IMR-90 (cell line): Measurements from ENCODE around the gene MARS1. TPM values are rescaled to one million over a fixed set of nuclear protein-coding genes. Genes with fewer than 3 reads are reported as not detected.

Source experiments
- ATAC-seq: fragments of 200-7000 bp; cut with Tn5 transposase; 2 replicates; pipeline ENCODE4 v1.9.1; 2020; ENCODE audit warnings: low read depth, mild to moderate bottlenecking, moderate library complexity
- BruUV-seq: library from RNA; stranded (reverse); fragments of 400-500 nt; replicated peaks from 2 replicates; lab custom pipeline; 2021; lab: Mats Ljungman, UMichigan
- CTCF ChIA-PET: fragments of 300-600 bp; formaldehyde crosslinking; extraction: SDS; loops from one replicate; lab custom pipeline; 2021; ENCODE audit warnings: antibody characterized with exemption; lab: Yijun Ruan, JAX
- POLR2A ChIA-PET: fragments of 300-600 bp; sonication (Branson Sonifier 250); formaldehyde crosslinking; loops from one replicate; lab custom pipeline; 2022; ENCODE audit warnings: antibody characterized with exemption; ENCODE audit not compliant: unreplicated experiment; lab: Charles Lee
- DNase-seq: peaks from one replicate; pipeline ENCODE4 v3.0.0; 2013
- H2AFZ ChIP-seq: replicated peaks from 2 replicates; pipeline ENCODE3; 2013; ENCODE audit warnings: low read length, mild to moderate bottlenecking; ENCODE audit not compliant: poor library complexity
- H2AK5ac ChIP-seq: 2 replicates; pipeline ENCODE4 v1.6.1; 2013; ENCODE audit warnings: low read depth, low read length, inconsistent platforms
- H2AK9ac ChIP-seq: replicated peaks from 2 replicates; pipeline ENCODE3; 2013; ENCODE audit warnings: mild to moderate bottlenecking, low read depth, low read length, moderate library complexity; ENCODE audit not compliant: poor library complexity
- H2BK120ac ChIP-seq: 2 replicates; pipeline ENCODE4 v1.6.1; 2013; ENCODE audit warnings: low read depth, low read length, inconsistent platforms
- H2BK15ac ChIP-seq: 3 replicates; pipeline ENCODE4 v1.6.1; 2013; ENCODE audit warnings: low read depth, low read length, inconsistent platforms
- H2BK20ac ChIP-seq: 2 replicates; pipeline ENCODE4 v1.6.1; 2013; ENCODE audit warnings: low read depth, mild to moderate bottlenecking, inconsistent platforms, low read length, moderate library complexity
- H2BK5ac ChIP-seq: 2 replicates; pipeline ENCODE4 v1.6.1; 2013; ENCODE audit warnings: mild to moderate bottlenecking, low read depth, low read length, inconsistent platforms; ENCODE audit not compliant: poor library complexity, severe bottlenecking
- H3K14ac ChIP-seq: replicated peaks from 2 replicates; pipeline ENCODE4 v1.6.1; 2013; ENCODE audit warnings: low read depth, low read length, inconsistent platforms
- H3K18ac ChIP-seq: 2 replicates; pipeline ENCODE4 v1.6.1; 2013; ENCODE audit warnings: low read depth, low read length, control low read depth
- H3K23ac ChIP-seq: 2 replicates; pipeline ENCODE4 v1.6.1; 2013; ENCODE audit warnings: low read depth, low read length, inconsistent platforms
- H3K27ac ChIP-seq: 2 replicates; pipeline ENCODE4 v1.5.1; 2013; ENCODE audit warnings: mild to moderate bottlenecking, control low read depth, low read length; ENCODE audit not compliant: insufficient read depth
- H3K27me3 ChIP-seq: 2 replicates; pipeline ENCODE4 v1.6.1; 2013; ENCODE audit warnings: low read length; ENCODE audit not compliant: control insufficient read depth, insufficient read depth
- H3K36me3 ChIP-seq: 2 replicates; pipeline ENCODE4 v1.6.1; 2013; ENCODE audit warnings: low read length, mixed read lengths; ENCODE audit not compliant: control insufficient read depth, insufficient read depth
- H3K4ac ChIP-seq: 2 replicates; pipeline ENCODE4 v1.6.1; 2013; ENCODE audit warnings: low read depth, low read length, inconsistent platforms
- H3K4me1 ChIP-seq: 2 replicates; pipeline ENCODE4 v1.6.1; 2013; ENCODE audit warnings: low read length, mixed read lengths; ENCODE audit not compliant: control insufficient read depth, insufficient read depth
- H3K4me2 ChIP-seq: 2 replicates; pipeline ENCODE4 v1.6.1; 2013; ENCODE audit warnings: low read depth, mild to moderate bottlenecking, control low read depth, low read length, moderate library complexity
- H3K4me3 ChIP-seq: 2 replicates; pipeline ENCODE4 v1.5.1; 2013; ENCODE audit warnings: low read depth, mild to moderate bottlenecking, control low read depth, low read length, moderate library complexity; ENCODE audit not compliant: insufficient read depth
- H3K56ac ChIP-seq: 2 replicates; pipeline ENCODE4 v1.6.1; 2013; ENCODE audit warnings: low read length, inconsistent platforms; ENCODE audit not compliant: insufficient read depth; ENCODE audit errors: extremely low read depth
- H3K79me1 ChIP-seq, 2 experiments: 2 replicates each; pipeline ENCODE4 v1.6.1; 2013; ENCODE audit warnings: low read length in 2 of 2, inconsistent platforms in 1 of 2, low read depth in 1 of 2
- H3K9ac ChIP-seq: 2 replicates; pipeline ENCODE4 v1.6.1; 2013; ENCODE audit warnings: low read depth, low read length, control low read depth
- H3K9me1 ChIP-seq: 2 replicates; pipeline ENCODE4 v1.6.1; 2013; ENCODE audit warnings: low read length, inconsistent platforms; ENCODE audit not compliant: insufficient read depth
- H3K9me3 ChIP-seq: 2 replicates; pipeline ENCODE4 v1.6.1; 2013; ENCODE audit warnings: low read length; ENCODE audit not compliant: control insufficient read depth, insufficient read depth
- H4K20me1 ChIP-seq: 2 replicates; pipeline ENCODE4 v1.6.1; 2013; ENCODE audit warnings: low read length, inconsistent platforms; ENCODE audit not compliant: insufficient read depth
- H4K5ac ChIP-seq: 2 replicates; pipeline ENCODE4 v1.6.1; 2013; ENCODE audit warnings: mild to moderate bottlenecking, low read depth, low read length, control low read depth
- H4K8ac ChIP-seq, 2 experiments: 2 replicates each; pipeline ENCODE4 v1.6.1; 2013; ENCODE audit warnings: low read depth in 2 of 2, low read length in 2 of 2, control low read depth in 1 of 2, inconsistent platforms in 1 of 2
- H4K91ac ChIP-seq: 2 replicates; pipeline ENCODE4 v1.6.1; 2013; ENCODE audit warnings: low read depth, low read length, inconsistent platforms; ENCODE audit not compliant: insufficient read depth
- POLR2A ChIP-seq: IDR thresholded peaks from 2 replicates; pipeline ENCODE4 v1.6.1; 2012; ENCODE audit warnings: mild to moderate bottlenecking, low read depth, low read length
- RFX5 ChIP-seq: IDR thresholded peaks from 2 replicates; pipeline ENCODE4 v1.8.0; 2012; ENCODE audit warnings: low read depth, mild to moderate bottlenecking, low read length, moderate library complexity
- SMC3 ChIP-seq: fragments of 150-350 bp; IDR thresholded peaks from 2 replicates; pipeline ENCODE4 v1.6.1; 2016; ENCODE audit warnings: low read depth, mild to moderate bottlenecking, antibody characterized with exemption, low read length, moderate library complexity
- USF2 ChIP-seq: fragments of 150-350 bp; IDR thresholded peaks from 2 replicates; pipeline ENCODE4 v1.6.1; 2017; ENCODE audit warnings: mild to moderate bottlenecking, antibody characterized with exemption, low read length, low read depth
- WGBS, 2 experiments: methylation state at CpG; one replicate each; pipeline versions ENCODE4 v1.1.5 to v1.1.7; 2013; ENCODE audit warnings: missing lambda C conversion rate in 2 of 2; ENCODE audit not compliant: insufficient read length in 1 of 2; ENCODE audit errors: extremely low coverage in 2 of 2; 5-methylcytosine and 5-hydroxymethylcytosine counted together
- dilution Hi-C: fragments of 300-500 bp; cut with HindIII; formaldehyde crosslinking; loops from one replicate; pipeline ENCODE4 v1.14.3; 2018; ENCODE audit warnings: low sequenced_read_pairs; ENCODE audit not compliant: unreplicated experiment
- in situ Hi-C: fragments of 300-500 bp; cut with MboI; formaldehyde crosslinking; loops from 3 replicates; pipeline ENCODE4 v1.14.3; 2019; ENCODE audit warnings: low sequenced_read_pairs, inconsistent platforms, mixed read lengths
- intact Hi-C: fragments of 100-400 bp; cut with micrococcal nuclease; formaldehyde crosslinking; loops from 2 replicates; pipeline ENCODE4 v1.10.0; 2022
- polyA plus RNA-seq, 3 experiments: library from polyadenylated mRNA; depleted of rRNA; stranded (reverse); fragments of >200 nt; gene quantifications; 2 replicates each; pipeline ENCODE4 v1.2.3, GENCODE V29; 2012; ENCODE audit warnings: low replicate concordance in 1 of 3
- total RNA-seq: library from RNA; depleted of rRNA; stranded (reverse); fragments of >200 nt; gene quantifications from 2 replicates; pipeline ENCODE4 v1.2.3, GENCODE V29; 2012

MARS1 gene
- total and polyA plus RNA-seq, 2 of the 4 experiments (the other 2 are of a cell fraction), result 156 to 164 TPM

DNA sequence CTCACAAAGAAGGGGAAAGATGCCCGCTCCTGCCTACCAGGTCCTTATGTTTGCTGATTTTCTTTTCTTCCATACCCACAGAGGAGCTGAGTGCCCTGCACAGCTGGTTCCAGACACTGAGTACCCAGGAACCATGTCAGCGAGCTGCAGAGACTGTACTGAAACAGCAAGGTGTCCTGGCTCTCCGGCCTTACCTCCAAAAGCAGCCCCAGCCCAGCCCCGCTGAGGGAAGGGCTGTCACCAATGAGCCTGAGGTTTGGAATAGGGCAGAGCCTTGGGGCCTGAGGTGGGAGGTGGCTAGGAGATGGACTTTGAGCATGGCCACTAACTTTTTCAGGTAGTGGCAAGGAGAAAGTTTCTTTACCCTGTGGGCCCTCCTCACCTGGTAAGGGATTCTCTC, 2.3 kb downstream of the MARS1 start:
- POLR2A ChIA-PET, result no interaction called here
- H3K9me1 ChIP-seq, result peaks cover 15% of the 10 kb centered on the region
- dilution Hi-C loops, result no loop called here

More for the DNA sequence above, 2.3 kb downstream of the MARS1 start:
- Histone ChIP-seq H3K56ac (no peak overlapping the region), H3K9ac (no peak overlapping the region), H2AK9ac (no peak overlapping the region), H3K79me1 (peaks cover 33 to 51% of the 10 kb centered on the region in 2 experiments), H2BK15ac (no peak overlapping the region), H4K20me1 (peaks cover 23% of the 10 kb centered on the region; the same call in 1 of the 2 replicates), H4K8ac (no peak overlapping the region), H3K4me3 (no peak overlapping the region), H4K91ac (no peak overlapping the region), H3K9me3 (no peaks in the 10 kb centered on the region), H3K4me2 (no peak overlapping the region), H2BK5ac (no peak overlapping the region), H2AFZ (no peak overlapping the region), H3K14ac (no peak overlapping the region), H4K5ac (no peak overlapping the region), H3K27me3 (no peaks in the 10 kb centered on the region), H2AK5ac (no peak overlapping the region), H3K23ac (no peak overlapping the region), H3K4me1 (peaks cover 6% of the 10 kb centered on the region), H2BK20ac (no peak overlapping the region), H3K36me3 (peaks cover 31% of the 10 kb centered on the region), H3K27ac (no peak overlapping the region), H3K18ac (no peak overlapping the region), H2BK120ac (no peak overlapping the region), H3K4ac (no peak overlapping the region)
- DNase-seq (no peak), ATAC-seq (no peak)
- WGBS, 2 experiments, result 86% methylated on average over 1 of the region's 4 CpGs; no CpG with 5 or more reads in 1 of the 2 experiments
- no peak for TF ChIP-seq SMC3
- no peak for TF ChIP-seq RFX5
- no peak for TF ChIP-seq POLR2A
- TF ChIP-seq USF2, result no peak
- in situ Hi-C loops (no loop called here), intact Hi-C loops (no loop called here)
- CTCF ChIA-PET, result no interaction called here
- BruUV-seq, result no TSS peak
